Upper lobe of left lung (tissue), 4 donors: Measurements from ENCODE around the gene DACH1.

Source experiments
- POLR2A ChIP-seq, 4 donors: fragments of 450-650 bp; IDR thresholded peaks; one replicate each; pipeline ENCODE4 v1.5.1; 2016 to 2017; ENCODE audit warnings: antibody characterized with exemption in 4 of 4, mild to moderate bottlenecking in 2 of 4
- POLR2AphosphoS5 ChIP-seq, 2 donors: sonication (generic); formaldehyde crosslinking; IDR thresholded peaks; one replicate each; pipeline ENCODE4 v1.5.1; 2017; ENCODE audit warnings: antibody characterized with exemption in 2 of 2
- TF ChIP-seq, protein P1 (sequence below), 6 experiments: fragments of 450-650 bp in 4 of 6; fragments of 200-600 bp in 2 of 6; sonication (generic) in 2 of 6; IDR thresholded peaks; one replicate each; pipeline ENCODE4 v1.5.1; 2016 to 2019; ENCODE audit warnings: antibody characterized with exemption in 6 of 6

DNA sequence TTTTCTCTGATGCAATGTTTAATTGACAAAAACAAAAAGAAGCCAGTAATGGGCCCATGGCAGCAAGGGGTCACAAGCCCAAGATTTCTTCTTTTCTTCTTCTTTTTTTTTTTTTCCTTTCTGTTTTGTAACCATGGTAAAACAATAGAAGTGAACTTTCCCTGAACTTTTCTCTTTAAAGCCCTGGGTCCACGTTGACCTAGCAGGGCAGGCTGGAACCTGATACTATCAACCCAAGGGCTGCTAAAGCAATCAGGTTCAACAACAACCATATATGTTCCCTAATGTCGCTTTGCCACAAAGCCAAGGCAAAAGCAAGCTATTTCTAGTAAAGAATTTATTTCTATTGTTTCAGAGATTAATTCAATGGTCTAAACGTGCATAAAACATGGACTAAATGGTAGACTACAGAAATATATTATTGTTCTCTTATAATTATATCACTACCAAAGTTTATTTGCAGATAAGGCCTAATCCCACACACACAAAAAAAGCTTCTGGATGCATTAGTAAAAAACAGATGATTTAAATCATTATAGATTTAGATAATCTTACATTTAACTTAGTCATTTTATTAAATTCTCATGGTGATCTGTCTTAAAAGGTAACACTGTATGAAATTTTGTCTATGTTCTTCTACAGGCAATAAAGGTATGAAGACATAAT, 153.9 kb downstream of the DACH1 start:
- TF ChIP-seq, protein P1, sequence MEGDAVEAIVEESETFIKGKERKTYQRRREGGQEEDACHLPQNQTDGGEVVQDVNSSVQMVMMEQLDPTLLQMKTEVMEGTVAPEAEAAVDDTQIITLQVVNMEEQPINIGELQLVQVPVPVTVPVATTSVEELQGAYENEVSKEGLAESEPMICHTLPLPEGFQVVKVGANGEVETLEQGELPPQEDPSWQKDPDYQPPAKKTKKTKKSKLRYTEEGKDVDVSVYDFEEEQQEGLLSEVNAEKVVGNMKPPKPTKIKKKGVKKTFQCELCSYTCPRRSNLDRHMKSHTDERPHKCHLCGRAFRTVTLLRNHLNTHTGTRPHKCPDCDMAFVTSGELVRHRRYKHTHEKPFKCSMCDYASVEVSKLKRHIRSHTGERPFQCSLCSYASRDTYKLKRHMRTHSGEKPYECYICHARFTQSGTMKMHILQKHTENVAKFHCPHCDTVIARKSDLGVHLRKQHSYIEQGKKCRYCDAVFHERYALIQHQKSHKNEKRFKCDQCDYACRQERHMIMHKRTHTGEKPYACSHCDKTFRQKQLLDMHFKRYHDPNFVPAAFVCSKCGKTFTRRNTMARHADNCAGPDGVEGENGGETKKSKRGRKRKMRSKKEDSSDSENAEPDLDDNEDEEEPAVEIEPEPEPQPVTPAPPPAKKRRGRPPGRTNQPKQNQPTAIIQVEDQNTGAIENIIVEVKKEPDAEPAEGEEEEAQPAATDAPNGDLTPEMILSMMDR (IDR thresholded peaks at IDR 0.05): no peak
- TF ChIP-seq POLR2A (IDR thresholded peaks at IDR 0.05) (no peak), POLR2AphosphoS5 (IDR thresholded peaks at IDR 0.05) (no peak)
